SU-DHL-6 (cell line): ENCODE data around the gene VPS4A.

Experiments used
- H2AFZ ChIP-seq: fragments of 200-600 bp; sonication (generic); 2 replicates; pipeline ENCODE4 v1.6.1; 2014; ENCODE audit warnings: low read depth, mild to moderate bottlenecking, moderate library complexity, mixed read lengths, antibody characterized with exemption, low read length; ENCODE audit not compliant: severe bottlenecking
- H3F3A ChIP-seq: fragments of 200-600 bp; shearing (Covaris generic); 2 replicates; pipeline ENCODE4 v1.6.0; 2016; ENCODE audit warnings: antibody characterized with exemption, mild to moderate bottlenecking; ENCODE audit not compliant: insufficient read depth
- H3K27ac ChIP-seq: fragments of 200-600 bp; sonication (generic); 2 replicates; pipeline ENCODE4 v1.5.1; 2016; ENCODE audit warnings: low read depth, mild to moderate bottlenecking, low read length, moderate library complexity, mixed read lengths
- H3K27me3 ChIP-seq: fragments of 200-600 bp; sonication (generic), shearing (Covaris generic); 2 replicates; pipeline ENCODE4 v1.6.0; 2014; ENCODE audit warnings: mild to moderate bottlenecking, low read length
- H3K36me3 ChIP-seq: fragments of 200-600 bp; sonication (generic); 2 replicates; pipeline ENCODE4 v1.6.1; 2014; ENCODE audit warnings: mild to moderate bottlenecking, low read length, mixed read lengths
- H3K4me2 ChIP-seq: fragments of 300-600, 200-600 bp; shearing (Covaris generic), sonication (generic); 2 replicates; pipeline ENCODE4 v1.6.0; 2014; ENCODE audit warnings: low read length, low read depth, mild to moderate bottlenecking; ENCODE audit not compliant: poor library complexity, severe bottlenecking
- H3K4me3 ChIP-seq: fragments of 200-600 bp; sonication (generic); 2 replicates; pipeline ENCODE4 v1.5.1; 2014; ENCODE audit warnings: antibody characterized with exemption, low read length, mild to moderate bottlenecking, mixed read lengths; ENCODE audit not compliant: insufficient read depth, poor library complexity, severe bottlenecking
- H3K79me2 ChIP-seq: fragments of 200-600 bp; sonication (generic); 2 replicates; pipeline ENCODE4 v1.6.1; 2014; ENCODE audit warnings: mild to moderate bottlenecking, low read length, moderate library complexity; ENCODE audit not compliant: insufficient read depth
- H3K9ac ChIP-seq: fragments of 200-600 bp; sonication (generic); 2 replicates; pipeline ENCODE4 v1.7.0; 2014; ENCODE audit warnings: mild to moderate bottlenecking, low read length
- H3K9me2 ChIP-seq: fragments of 200-600 bp; sonication (generic); replicated peaks from 2 replicates; pipeline ENCODE4 v1.6.1; 2014; ENCODE audit warnings: low read length; ENCODE audit not compliant: insufficient read depth
- H3K9me3 ChIP-seq: fragments of 200-600 bp; sonication (generic); 2 replicates; pipeline ENCODE4 v1.6.1; 2014; ENCODE audit warnings: low read length, mixed read lengths; ENCODE audit not compliant: insufficient read depth
- H4K20me1 ChIP-seq: fragments of 200-600 bp; sonication (generic); 2 replicates; pipeline ENCODE4 v1.6.1; 2014; ENCODE audit warnings: low read depth, mild to moderate bottlenecking, antibody characterized with exemption, low read length, moderate library complexity, mixed read lengths
- EZH2phosphoT487 ChIP-seq: fragments of 200-600 bp; sonication (generic), shearing (Covaris generic); conservative IDR thresholded peaks from 2 replicates; pipeline ENCODE4 v1.6.1; 2018; ENCODE audit warnings: mild to moderate bottlenecking, antibody characterized with exemption, low read length, moderate library complexity, mixed read lengths
- TF ChIP-seq, protein P1 (sequence below): fragments of 200-600 bp; sonication (generic); IDR thresholded peaks from one replicate; pipeline ENCODE4 v1.5.1; 2017; ENCODE audit warnings: antibody characterized with exemption, mild to moderate bottlenecking, low read length, moderate library complexity; ENCODE audit not compliant: insufficient read depth, poor library complexity, severe bottlenecking

The VPS4A gene

DNA sequence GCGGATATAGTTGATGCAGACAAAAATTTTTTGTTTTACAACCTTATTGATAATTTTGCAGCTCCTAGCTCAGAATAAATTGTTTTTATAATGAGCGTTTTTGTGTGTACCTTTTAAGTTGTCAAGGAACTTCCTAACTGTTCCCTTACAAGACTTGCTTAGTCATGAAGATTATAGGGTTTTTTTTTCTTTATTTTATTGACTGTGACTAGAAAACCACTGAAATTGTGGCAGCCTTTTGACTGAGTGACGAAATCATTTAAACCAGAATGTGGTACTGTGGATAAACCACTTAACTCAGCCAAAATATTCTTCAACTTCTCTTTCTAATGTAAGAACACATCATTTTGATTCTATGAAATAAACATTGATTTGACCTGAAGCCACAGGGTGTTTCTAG is 40.8 kb upstream of the VPS4A start:
- Histone ChIP-seq H3F3A (peaks cover 8% of the 10 kb centered on the region), H3K4me2 (no peak overlapping the region), H3K79me2 (no peaks in the 10 kb centered on the region), H3K4me3 (no peak overlapping the region), H3K27ac (no peak overlapping the region), H4K20me1 (no peaks in the 10 kb centered on the region), H3K27me3 (no peaks in the 10 kb centered on the region), H2AFZ (no peak overlapping the region), H3K9me3 (no peaks in the 10 kb centered on the region), H3K9ac (no peak overlapping the region), H3K36me3 (peaks cover 19% of the 10 kb centered on the region; the same call in 1 of the 2 replicates), H3K9me2 (no peaks in the 10 kb centered on the region)
- no peak for TF ChIP-seq EZH2phosphoT487
- TF ChIP-seq, protein P1, sequence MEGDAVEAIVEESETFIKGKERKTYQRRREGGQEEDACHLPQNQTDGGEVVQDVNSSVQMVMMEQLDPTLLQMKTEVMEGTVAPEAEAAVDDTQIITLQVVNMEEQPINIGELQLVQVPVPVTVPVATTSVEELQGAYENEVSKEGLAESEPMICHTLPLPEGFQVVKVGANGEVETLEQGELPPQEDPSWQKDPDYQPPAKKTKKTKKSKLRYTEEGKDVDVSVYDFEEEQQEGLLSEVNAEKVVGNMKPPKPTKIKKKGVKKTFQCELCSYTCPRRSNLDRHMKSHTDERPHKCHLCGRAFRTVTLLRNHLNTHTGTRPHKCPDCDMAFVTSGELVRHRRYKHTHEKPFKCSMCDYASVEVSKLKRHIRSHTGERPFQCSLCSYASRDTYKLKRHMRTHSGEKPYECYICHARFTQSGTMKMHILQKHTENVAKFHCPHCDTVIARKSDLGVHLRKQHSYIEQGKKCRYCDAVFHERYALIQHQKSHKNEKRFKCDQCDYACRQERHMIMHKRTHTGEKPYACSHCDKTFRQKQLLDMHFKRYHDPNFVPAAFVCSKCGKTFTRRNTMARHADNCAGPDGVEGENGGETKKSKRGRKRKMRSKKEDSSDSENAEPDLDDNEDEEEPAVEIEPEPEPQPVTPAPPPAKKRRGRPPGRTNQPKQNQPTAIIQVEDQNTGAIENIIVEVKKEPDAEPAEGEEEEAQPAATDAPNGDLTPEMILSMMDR, result no peak

- Histone ChIP-seq H3K9ac (no peak overlapping the region), H3K9me3 (no peaks in the 10 kb centered on the region), H3F3A (peaks cover 8% of the 10 kb centered on the region), H3K4me3 (no peak overlapping the region), H3K27ac (no peak overlapping the region), H3K4me2 (no peak overlapping the region), H3K36me3 (peaks cover 19% of the 10 kb centered on the region; the same call in 1 of the 2 replicates), H2AFZ (no peak overlapping the region), H3K27me3 (no peaks in the 10 kb centered on the region), H4K20me1 (no peaks in the 10 kb centered on the region), H3K9me2 (no peaks in the 10 kb centered on the region), H3K79me2 (no peaks in the 10 kb centered on the region)
- TF ChIP-seq EZH2phosphoT487, result no peak
- TF ChIP-seq, protein P1, result no peak
Measured at GRCh38 chr16:69270831-69271230, 40.3 kb upstream of the VPS4A start.

- no peaks in the 10 kb centered on the region for H3K9me2 ChIP-seq
- peaks cover 19% of the 10 kb centered on the region; the same call in 1 of the 2 replicates for H3K36me3 ChIP-seq
- peaks cover 8% of the 10 kb centered on the region for H3F3A ChIP-seq
- H4K20me1 ChIP-seq, result no peaks in the 10 kb centered on the region
- H3K9me3 ChIP-seq, result no peaks in the 10 kb centered on the region
- no peak overlapping the region for H3K9ac ChIP-seq
- no peaks in the 10 kb centered on the region for H3K27me3 ChIP-seq
- H3K4me2 ChIP-seq, result no peak overlapping the region
- no peak overlapping the region for H3K27ac ChIP-seq
- H3K79me2 ChIP-seq, result no peaks in the 10 kb centered on the region
- no peak overlapping the region for H2AFZ ChIP-seq
- TF ChIP-seq, protein P1, result no peak
- no peak for TF ChIP-seq EZH2phosphoT487
- H3K4me3 ChIP-seq, result no peak overlapping the region
Measured at GRCh38 chr16:69273009-69273408, 38.1 kb upstream of the VPS4A start.

DNA sequence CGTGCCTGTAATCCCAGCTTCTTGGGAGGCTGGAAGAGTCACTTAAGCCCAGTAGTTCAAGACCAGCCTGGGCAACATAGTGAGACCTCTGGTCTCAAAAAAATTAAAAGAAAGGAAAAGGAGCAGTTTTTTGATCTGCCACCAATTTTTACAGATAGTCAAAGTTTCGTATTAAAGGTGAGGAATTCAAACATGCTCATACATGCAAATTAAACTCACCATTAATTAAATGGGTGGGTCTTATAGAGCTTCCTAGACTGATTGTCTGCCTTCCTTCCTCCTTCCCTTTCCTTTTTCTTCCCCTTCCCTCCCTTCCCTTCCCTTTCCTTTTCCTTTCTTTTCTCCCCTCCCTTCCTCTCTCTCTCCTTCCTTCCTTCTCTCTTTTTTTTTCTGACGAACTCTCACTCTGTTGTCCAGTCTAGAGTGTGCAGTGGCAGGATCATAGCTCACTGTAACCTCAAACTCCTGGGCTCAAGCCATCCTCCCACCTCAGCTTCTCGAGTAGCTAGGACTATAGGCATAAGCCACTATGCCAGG is 36.4 kb upstream of the VPS4A start:
- Histone ChIP-seq H3K4me2 (no peak overlapping the region), H3K9me3 (no peaks in the 10 kb centered on the region), H4K20me1 (no peaks in the 10 kb centered on the region), H3K9me2 (no peaks in the 10 kb centered on the region), H3F3A (peaks cover 8% of the 10 kb centered on the region), H3K27me3 (no peaks in the 10 kb centered on the region), H3K36me3 (peaks cover 16% of the 10 kb centered on the region; the same call in 1 of the 2 replicates), H3K9ac (no peak overlapping the region), H2AFZ (no peak overlapping the region), H3K27ac (no peak overlapping the region), H3K4me3 (no peak overlapping the region), H3K79me2 (no peaks in the 10 kb centered on the region)
- no peak for TF ChIP-seq EZH2phosphoT487
- TF ChIP-seq, protein P1, result no peak
